K562 (cell line): ENCODE data around the gene PRRT2. TPM values are rescaled to one million over a fixed set of nuclear protein-coding genes. Genes with fewer than 3 reads are reported as not detected.

Experiments used
- BRD9 ChIP-seq: fragments of 450-650 bp; IDR thresholded peaks from 2 replicates; pipeline ENCODE4 v1.6.1; 2018; ENCODE audit warnings: low read depth; ENCODE audit not compliant: partially characterized antibody
- FOXK1 ChIP-seq: sonication (generic); formaldehyde crosslinking; IDR thresholded peaks from 2 replicates; pipeline ENCODE4 v1.8.0; 2022; ENCODE audit warnings: missing genetic modification reagents, mild to moderate bottlenecking, borderline replicate concordance
- KDM5B ChIP-seq: fragments of 200-600 bp; sonication (generic); IDR thresholded peaks from 2 replicates; pipeline ENCODE4 v1.6.1; 2012; ENCODE audit warnings: low read depth, mild to moderate bottlenecking, moderate library complexity, low read length, control low read depth, inconsistent platforms; ENCODE audit not compliant: insufficient replicate concordance
- PHF8 ChIP-seq: fragments of 200-600 bp; sonication (generic); IDR thresholded peaks from 2 replicates; pipeline ENCODE4 v1.6.1; 2012; ENCODE audit warnings: mixed run types, mild to moderate bottlenecking, inconsistent platforms, low read length, moderate library complexity, borderline replicate concordance
- RREB1 ChIP-seq: fragments of 250-450 bp; sonication (Bioruptor Pico); IDR thresholded peaks from 2 replicates; pipeline ENCODE4 v1.4.0; 2020
- SIRT6 ChIP-seq: IDR thresholded peaks from one replicate; pipeline ENCODE4 v1.6.1; 2012; ENCODE audit warnings: low read depth, mild to moderate bottlenecking, control low read depth, inconsistent platforms, low read length, moderate library complexity
- SMAD4 ChIP-seq: fragments of 250-450 bp; sonication (Bioruptor Pico); conservative IDR thresholded peaks from 2 replicates; pipeline ENCODE4 v1.8.0; 2021; ENCODE audit warnings: inconsistent platforms, mild to moderate bottlenecking, moderate library complexity
- SMC3 ChIP-seq: conservative IDR thresholded peaks from 2 replicates; pipeline ENCODE4 v1.6.1; 2011; ENCODE audit warnings: low read depth, low read length, improper control_type of control experiment; ENCODE audit not compliant: insufficient read depth
- TAF7 ChIP-seq: fragments of 450-650 bp; IDR thresholded peaks from 2 replicates; pipeline ENCODE4 v1.6.1; 2016; ENCODE audit warnings: missing genetic modification characterization, missing compliant biosample characterization
- TBP ChIP-seq: optimal IDR thresholded peaks from 2 replicates; pipeline ENCODE3; 2011; ENCODE audit warnings: low read depth, low read length, improper control_type of control experiment
- ZBTB1 ChIP-seq: sonication (generic); formaldehyde crosslinking; IDR thresholded peaks from 2 replicates; pipeline ENCODE4 v1.8.1; 2023; ENCODE audit warnings: missing genetic modification reagents, low read depth, mild to moderate bottlenecking, borderline replicate concordance
- ZEB2 ChIP-seq: fragments of 450-650 bp; IDR thresholded peaks from 2 replicates; pipeline ENCODE4 v1.6.1; 2016
- ZFP91 ChIP-seq: sonication (generic); formaldehyde crosslinking; IDR thresholded peaks from 2 replicates; pipeline ENCODE4 v1.8.0; 2022; ENCODE audit warnings: mild to moderate bottlenecking, missing genetic modification reagents
- ZKSCAN1 ChIP-seq: fragments of 150-350 bp; IDR thresholded peaks from 2 replicates; pipeline ENCODE4 v1.6.1; 2016; ENCODE audit warnings: low read depth, low read length
- ZNF212 ChIP-seq: fragments of 450-650 bp; formaldehyde crosslinking; IDR thresholded peaks from 2 replicates; pipeline ENCODE4 v1.4.0; 2020; ENCODE audit warnings: mild to moderate bottlenecking
- ZNF395 ChIP-seq: fragments of 200-800 bp; sonication (Bioruptor generic); IDR thresholded peaks from 2 replicates; pipeline ENCODE4 v1.6.1; 2017; ENCODE audit warnings: missing genetic modification characterization, missing compliant biosample characterization
- ZNF436 ChIP-seq: fragments of 250-450, 450-650 bp; sonication (Bioruptor Pico); formaldehyde crosslinking; IDR thresholded peaks from 2 replicates; pipeline ENCODE4 v1.7.0; 2020; ENCODE audit warnings: mild to moderate bottlenecking
- ZNF76 ChIP-seq: fragments of 250-450 bp; sonication (Bioruptor Pico); IDR thresholded peaks from 2 replicates; pipeline ENCODE4 v1.4.0; 2020; ENCODE audit warnings: mild to moderate bottlenecking, moderate library complexity, borderline replicate concordance
- ZNF830 ChIP-seq: fragments of 250-450 bp; sonication (Bioruptor Pico); IDR thresholded peaks from 2 replicates; pipeline ENCODE4 v1.5.0; 2021; ENCODE audit warnings: mild to moderate bottlenecking
- polyA plus RNA-seq, 8 experiments: library from polyadenylated mRNA; depleted of rRNA in 4 of 8; stranded (reverse) in 5 of 8; unstranded in 3 of 8; fragments of >200 nt; fragmentation: Nextera tagmentation in 2 of 8; fragmentation: Illumina TruSeq in 1 of 8; extraction: Ambion mirVana in 2 of 8; extraction: Trizol in 1 of 8; gene quantifications; 2 replicates each; pipeline versions ENCODE4 v1.2.1 to v1.2.3, GENCODE V29; 2011 to 2014; ENCODE audit warnings: inconsistent platforms in 1 of 8, missing spikeins in 1 of 8
- total RNA-seq, 7 experiments: library from RNA; depleted of rRNA in 6 of 7; stranded (reverse); fragments of >200 nt in 6 of 7; fragmentation: Illumina TruSeq in 2 of 7; extraction: Trizol in 2 of 7; gene quantifications; 2 replicates each; pipeline versions ENCODE4 v1.2.1 to v1.2.3, GENCODE V29; 2011 to 2021; ENCODE audit warnings: low replicate concordance in 1 of 7

The PRRT2 gene
- total and polyA plus RNA-seq, 9 of the 15 experiments (the other 6 are each of a cell fraction or from before 2014, with no cell fraction given) = 0.11 to 1.0 (median 0.42) TPM; not detected in 2

DNA sequence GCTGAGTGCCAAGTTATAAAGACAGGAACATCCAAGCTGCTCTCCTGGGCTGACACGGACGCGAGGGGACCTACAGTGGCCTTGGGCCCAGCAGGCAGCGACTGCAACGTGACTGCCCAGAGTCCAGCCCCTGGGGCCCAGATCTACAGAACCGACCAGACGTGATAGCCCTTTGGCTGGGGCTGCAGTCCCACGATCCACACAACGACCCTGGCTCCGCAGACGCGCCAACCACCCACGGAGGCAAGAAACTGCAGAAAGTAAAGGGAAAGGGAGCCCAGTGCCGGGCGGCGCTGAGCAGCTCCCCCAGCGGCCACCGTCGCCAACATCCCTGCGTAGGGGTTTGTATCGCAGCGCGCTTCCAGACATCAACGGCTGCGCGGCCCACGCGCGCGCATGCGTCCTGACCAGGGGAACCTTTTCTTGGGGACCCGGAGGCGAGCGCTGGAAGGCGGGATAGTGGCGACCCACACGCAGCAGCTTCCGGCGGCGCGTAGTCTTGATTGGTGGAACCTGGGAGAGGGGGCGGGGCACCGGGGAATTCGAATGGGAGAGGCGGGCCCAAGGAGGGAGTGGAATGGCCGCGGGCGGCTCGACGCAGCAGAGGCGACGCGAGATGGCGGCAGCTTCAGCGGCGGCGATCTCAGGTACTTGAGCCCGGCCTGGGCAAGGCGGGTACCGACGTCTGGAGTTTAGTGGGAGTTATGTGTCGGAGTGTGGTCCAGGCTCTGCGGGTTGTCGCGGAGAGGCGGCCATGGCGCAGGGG, 21.6 kb upstream of the PRRT2 start, which contains the start of gene KIF22 (continued):
- TF ChIP-seq ZBTB1 (CRISPR knock-in tag) = 0 out of 2 replicates have a peak, but pooled peaks have one; percentile 20
- peak; percentile 81 for TF ChIP-seq TBP
- TF ChIP-seq ZNF830 (CRISPR knock-in tag) = 0 out of 2 replicates have a peak, but pooled peaks have one; percentile 43
- peak; percentile 90; the same call in 1 of the 2 replicates for TF ChIP-seq ZEB2
- peak; percentile 84; the same call in 1 of the 2 replicates for TF ChIP-seq RREB1 (CRISPR knock-in tag)
- peak; percentile 87 for TF ChIP-seq TAF7 (tag)
- TF ChIP-seq FOXK1 (CRISPR knock-in tag) = peak; percentile 86
- no peak for TF ChIP-seq ZNF395
- peak; percentile 65; the same call in 1 of the 2 replicates for TF ChIP-seq ZKSCAN1
- peak; percentile 46; the same call in 1 of the 2 replicates for TF ChIP-seq SMC3
- no peak for TF ChIP-seq SIRT6
- TF ChIP-seq ZNF76 (CRISPR knock-in tag) = peak; percentile 72; the same call in 1 of the 2 replicates
- 0 out of 2 replicates have a peak, but pooled peaks have one; percentile 55 for TF ChIP-seq ZNF212 (CRISPR knock-in tag)
- no peak for TF ChIP-seq ZNF436 (CRISPR knock-in tag)
- peak; percentile 32 for TF ChIP-seq BRD9
- peak; percentile 94 for TF ChIP-seq PHF8
- TF ChIP-seq ZFP91 (CRISPR knock-in tag) = peak; percentile 58; the same call in 1 of the 2 replicates
- peak; percentile 95 for TF ChIP-seq KDM5B
- TF ChIP-seq SMAD4 = peak; percentile 92
